GM23338 (cell line): ENCODE data around the gene IL36B.

Experiments
- CREB1 ChIP-seq: fragments of 250-450 bp; sonication (Bioruptor Pico); IDR thresholded peaks from 2 replicates; pipeline ENCODE4 v1.5.0; 2020; ENCODE audit warnings: low read depth, mild to moderate bottlenecking, moderate library complexity
- EZH2phosphoT487 ChIP-seq: fragments of 200-600 bp; sonication (generic); IDR thresholded peaks from one replicate; pipeline ENCODE4 v1.8.1; 2018; ENCODE audit warnings: antibody characterized with exemption; ENCODE audit not compliant: unreplicated experiment
- POLR2AphosphoS5 ChIP-seq: IDR thresholded peaks from 2 replicates; pipeline ENCODE4 v1.6.1; 2016; ENCODE audit warnings: antibody characterized with exemption, low read depth
- REST ChIP-seq: IDR thresholded peaks from one replicate; pipeline ENCODE4 v1.6.1; 2018; ENCODE audit warnings: antibody characterized with exemption; ENCODE audit not compliant: unreplicated experiment
- STAT1 ChIP-seq: IDR thresholded peaks from one replicate; pipeline ENCODE4 v1.6.1; 2016; ENCODE audit warnings: antibody characterized with exemption; ENCODE audit not compliant: unreplicated experiment
- TF ChIP-seq, protein P1 (sequence below), 2 experiments: fragments of 200-600 bp in 1 of 2; sonication (generic) in 1 of 2; conservative IDR thresholded peaks; 2 replicates each; pipeline versions ENCODE4 v1.5.1 to v1.6.1; 2016 to 2017; ENCODE audit warnings: antibody characterized with exemption in 2 of 2, low read depth in 2 of 2, mild to moderate bottlenecking in 2 of 2, moderate library complexity in 1 of 2
- TF ChIP-seq, protein P2 (sequence below): IDR thresholded peaks from 2 replicates; pipeline ENCODE4 v1.6.1; 2016; ENCODE audit warnings: antibody characterized with exemption

DNA sequence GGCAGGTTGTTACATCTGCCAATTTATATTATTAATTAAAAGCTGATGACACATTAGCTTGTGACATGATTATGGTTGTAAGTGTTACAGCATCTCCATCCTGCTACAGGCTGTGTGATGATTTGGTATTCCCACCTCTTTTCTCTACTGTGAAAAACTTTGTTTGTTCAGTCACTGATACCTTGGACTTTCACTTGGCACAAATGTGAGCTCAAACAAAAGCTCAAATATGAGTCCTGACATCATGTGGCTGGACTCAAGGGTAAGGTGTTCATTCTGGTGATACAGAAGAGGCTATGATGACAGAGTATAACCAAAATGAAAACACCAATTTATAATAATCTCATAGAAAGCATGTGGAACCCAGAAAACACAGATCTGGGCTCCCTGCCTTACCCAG is 58.8 kb downstream of the IL36B start:
- TF ChIP-seq, protein P1, sequence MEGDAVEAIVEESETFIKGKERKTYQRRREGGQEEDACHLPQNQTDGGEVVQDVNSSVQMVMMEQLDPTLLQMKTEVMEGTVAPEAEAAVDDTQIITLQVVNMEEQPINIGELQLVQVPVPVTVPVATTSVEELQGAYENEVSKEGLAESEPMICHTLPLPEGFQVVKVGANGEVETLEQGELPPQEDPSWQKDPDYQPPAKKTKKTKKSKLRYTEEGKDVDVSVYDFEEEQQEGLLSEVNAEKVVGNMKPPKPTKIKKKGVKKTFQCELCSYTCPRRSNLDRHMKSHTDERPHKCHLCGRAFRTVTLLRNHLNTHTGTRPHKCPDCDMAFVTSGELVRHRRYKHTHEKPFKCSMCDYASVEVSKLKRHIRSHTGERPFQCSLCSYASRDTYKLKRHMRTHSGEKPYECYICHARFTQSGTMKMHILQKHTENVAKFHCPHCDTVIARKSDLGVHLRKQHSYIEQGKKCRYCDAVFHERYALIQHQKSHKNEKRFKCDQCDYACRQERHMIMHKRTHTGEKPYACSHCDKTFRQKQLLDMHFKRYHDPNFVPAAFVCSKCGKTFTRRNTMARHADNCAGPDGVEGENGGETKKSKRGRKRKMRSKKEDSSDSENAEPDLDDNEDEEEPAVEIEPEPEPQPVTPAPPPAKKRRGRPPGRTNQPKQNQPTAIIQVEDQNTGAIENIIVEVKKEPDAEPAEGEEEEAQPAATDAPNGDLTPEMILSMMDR (conservative IDR thresholded peaks at IDR 0.05; ENCODE audit: low read depth in 2 of 2), result no peak
- TF ChIP-seq, protein P2, sequence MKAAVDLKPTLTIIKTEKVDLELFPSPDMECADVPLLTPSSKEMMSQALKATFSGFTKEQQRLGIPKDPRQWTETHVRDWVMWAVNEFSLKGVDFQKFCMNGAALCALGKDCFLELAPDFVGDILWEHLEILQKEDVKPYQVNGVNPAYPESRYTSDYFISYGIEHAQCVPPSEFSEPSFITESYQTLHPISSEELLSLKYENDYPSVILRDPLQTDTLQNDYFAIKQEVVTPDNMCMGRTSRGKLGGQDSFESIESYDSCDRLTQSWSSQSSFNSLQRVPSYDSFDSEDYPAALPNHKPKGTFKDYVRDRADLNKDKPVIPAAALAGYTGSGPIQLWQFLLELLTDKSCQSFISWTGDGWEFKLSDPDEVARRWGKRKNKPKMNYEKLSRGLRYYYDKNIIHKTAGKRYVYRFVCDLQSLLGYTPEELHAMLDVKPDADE, result no peak
- TF ChIP-seq REST, result no peak
- TF ChIP-seq STAT1, result no peak
- TF ChIP-seq EZH2phosphoT487, result no peak
- TF ChIP-seq CREB1 (CRISPR knock-in tag), result no peak
- no peak for TF ChIP-seq POLR2AphosphoS5
